DMS153 treated with DMSO at 0.1 percent for 48 hours (cell line): ENCODE data around the gene HSPA2.

ENCODE experiments used
- DNase-seq: peaks from one replicate; lab custom pipeline; 2025; ENCODE audit not compliant: unreplicated experiment; lab: John Stamatoyannopoulos, UW

Gene HSPA2

DNA sequence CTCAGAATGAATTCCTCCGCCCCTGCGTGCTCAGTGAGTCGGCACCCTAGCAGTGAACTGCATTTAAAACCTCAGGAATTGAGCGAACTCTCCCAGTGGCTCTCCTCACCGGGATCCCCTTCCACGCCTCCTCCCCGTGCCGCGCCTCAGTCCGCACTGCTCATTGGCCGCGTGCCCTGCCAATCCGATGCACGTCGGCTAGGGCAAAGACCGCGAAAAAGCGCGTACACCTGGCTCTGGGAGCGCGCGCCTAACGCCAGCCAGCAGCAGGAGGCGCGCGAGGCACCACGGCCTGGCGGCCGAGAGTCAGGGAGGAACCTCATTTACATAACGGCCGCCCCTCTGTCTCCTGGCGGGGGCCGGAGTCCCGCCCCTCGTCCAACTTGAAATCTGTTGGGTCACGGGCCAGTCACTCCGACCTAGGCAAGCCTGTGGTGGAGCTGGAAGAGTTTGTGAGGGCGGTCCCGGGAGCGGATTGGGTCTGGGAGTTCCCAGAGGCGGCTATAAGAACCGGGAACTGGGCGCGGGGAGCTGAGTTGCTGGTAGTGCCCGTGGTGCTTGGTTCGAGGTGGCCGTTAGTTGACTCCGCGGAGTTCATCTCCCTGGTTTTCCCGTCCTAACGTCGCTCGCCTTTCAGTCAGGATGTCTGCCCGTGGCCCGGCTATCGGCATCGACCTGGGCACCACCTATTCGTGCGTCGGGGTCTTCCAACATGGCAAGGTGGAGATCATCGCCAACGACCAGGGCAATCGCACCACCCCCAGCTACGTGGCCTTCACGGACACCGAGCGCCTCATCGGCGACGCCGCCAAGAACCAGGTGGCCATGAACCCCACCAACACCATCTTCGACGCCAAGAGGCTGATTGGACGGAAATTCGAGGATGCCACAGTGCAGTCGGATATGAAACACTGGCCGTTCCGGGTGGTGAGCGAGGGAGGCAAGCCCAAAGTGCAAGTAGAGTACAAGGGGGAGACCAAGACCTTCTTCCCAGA is at the start of gene HSPA2:
Gene HSPA2 (plus strand): TSS at position 534 of the 995 bp plus-strand sequence. CDS start 109 bp downstream, at position 643.
- peak; percentile 92 for DNase-seq

- no peak for DNase-seq
These were observed 48.9 kb upstream of the HSPA2 start for GRCh38 chr14:64491637-64492036.

DNA sequence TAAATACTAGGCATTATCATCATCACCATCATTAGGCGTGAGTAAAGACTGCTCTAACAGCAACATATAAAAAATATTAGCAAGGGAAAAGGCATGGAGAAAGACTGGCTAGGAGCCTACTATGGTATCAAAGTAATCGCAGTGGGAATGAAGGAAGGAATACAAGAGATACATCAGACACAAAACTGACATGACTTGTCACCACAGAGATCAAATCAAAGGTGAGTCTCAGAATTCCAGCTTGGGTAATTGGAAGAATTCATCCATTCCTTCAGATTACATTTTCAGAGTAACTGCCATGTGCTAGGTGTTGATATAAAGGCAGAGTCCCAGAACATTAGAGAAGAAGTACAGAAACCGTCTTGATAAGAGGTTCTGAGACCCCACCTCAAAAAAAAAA is 47.1 kb upstream of the HSPA2 start:
- no peak for DNase-seq

DNA sequence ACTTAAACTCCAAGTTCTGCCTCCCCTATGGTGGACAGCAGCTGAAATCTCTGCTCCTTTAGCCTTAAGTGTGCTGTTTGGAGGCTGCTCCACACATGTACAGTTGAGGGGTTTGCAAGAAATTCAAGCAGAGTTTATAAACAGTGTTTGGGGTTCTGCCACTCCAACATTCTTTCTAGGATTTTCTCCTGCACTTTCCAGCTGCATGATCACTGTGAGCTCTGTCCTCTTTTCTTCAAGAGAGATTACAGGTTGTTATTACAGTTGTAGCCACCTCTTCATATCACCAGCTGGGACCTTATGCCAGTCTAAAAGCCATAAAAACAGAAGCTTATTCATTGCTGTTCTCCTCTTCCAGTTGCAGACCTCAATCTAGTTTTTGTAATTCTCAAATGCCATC is 45.3 kb upstream of the HSPA2 start:
- no peak for DNase-seq

DNA sequence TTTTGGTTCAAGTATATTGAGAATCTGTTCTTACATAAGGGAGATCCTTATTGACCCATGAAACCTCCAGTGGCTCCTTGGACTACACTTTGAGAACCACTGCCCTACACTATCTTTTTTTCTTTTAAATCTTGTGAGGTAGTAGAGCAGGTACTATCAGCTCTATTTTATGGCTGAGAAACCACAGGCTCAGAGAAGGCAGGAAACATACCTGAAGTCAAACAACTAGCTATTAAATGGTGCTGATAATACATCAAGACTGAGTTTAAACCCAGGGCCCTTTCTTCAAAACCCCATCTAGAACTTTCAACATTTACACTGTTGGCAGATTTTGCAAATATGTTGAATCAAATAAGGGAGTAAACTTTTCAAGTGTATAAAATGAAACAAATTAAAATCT is 43.8 kb upstream of the HSPA2 start:
- no peak for DNase-seq

DNA sequence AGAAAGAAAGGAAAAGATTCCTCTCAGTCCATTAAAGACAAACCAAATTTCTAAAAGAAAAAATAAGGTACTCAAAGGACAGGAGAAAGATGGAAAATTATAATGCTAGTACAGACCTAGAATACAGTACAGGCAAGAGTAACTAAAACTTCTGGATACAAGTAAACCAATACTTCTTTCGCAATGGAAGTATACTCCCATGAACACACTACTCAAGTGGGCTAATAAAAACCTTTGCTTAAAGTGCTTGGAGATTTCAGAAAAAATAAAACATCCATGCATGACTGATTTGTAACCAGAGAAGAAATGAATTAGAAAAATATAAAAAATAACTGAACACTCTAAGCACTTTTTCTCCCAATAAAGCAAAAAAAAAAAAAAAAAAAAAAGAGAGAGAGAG is 40.5 kb upstream of the HSPA2 start:
- no peak for DNase-seq

DNA sequence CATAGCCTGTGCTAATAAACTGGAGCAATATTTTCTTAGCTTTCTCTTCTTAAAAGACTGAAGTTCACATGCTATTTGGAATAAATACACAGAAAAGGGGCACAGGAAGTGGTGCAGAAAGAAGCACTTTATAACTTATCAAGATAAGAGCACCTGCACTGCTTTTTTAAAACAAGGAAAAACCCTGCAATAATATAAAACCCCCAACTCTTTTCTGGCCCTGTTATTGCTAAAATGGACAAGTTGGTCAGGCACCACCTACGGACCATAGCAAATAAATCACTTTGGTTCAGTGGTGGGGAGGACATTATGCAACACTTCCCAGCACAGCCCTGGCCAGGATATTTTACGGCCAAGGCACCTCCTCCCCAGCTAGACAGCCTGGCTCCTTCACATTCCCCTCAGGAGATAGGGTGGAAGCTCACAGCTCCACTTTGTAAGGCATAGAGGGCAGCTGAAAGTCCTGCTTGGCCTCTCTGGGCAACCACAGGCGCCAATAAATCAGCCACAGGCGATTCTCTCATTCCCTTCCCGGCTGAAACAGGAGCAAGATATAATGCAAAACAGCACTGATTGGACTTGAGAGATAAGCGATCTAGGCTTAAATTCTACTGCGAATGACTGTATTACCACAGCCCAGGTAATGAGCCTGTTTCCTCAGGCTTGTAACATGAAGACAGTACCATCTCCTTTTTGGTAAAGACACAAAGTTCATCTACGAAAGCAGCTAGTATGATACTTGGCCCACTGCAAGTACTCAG is 39.0 kb upstream of the HSPA2 start:
- no peak for DNase-seq

DNA sequence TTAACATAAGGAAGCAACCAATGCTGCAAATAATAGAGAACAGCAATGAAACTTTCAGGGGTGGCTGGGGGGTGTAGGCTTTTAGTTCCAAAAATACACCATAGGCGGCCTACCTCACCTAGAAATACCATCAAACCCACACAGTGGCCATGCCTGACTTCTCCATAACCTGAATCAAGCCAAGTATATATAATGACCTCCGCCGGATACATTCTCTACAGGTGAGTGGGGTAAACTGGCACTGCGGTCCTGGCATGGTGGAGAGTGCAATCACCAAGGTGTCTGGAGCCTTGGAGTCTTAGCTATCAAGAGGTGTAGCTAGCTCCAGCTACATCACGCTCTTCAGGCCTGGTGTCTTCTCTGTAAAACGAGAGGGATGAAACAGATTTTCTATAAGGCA is 38.1 kb upstream of the HSPA2 start:
- no peak for DNase-seq

DNA sequence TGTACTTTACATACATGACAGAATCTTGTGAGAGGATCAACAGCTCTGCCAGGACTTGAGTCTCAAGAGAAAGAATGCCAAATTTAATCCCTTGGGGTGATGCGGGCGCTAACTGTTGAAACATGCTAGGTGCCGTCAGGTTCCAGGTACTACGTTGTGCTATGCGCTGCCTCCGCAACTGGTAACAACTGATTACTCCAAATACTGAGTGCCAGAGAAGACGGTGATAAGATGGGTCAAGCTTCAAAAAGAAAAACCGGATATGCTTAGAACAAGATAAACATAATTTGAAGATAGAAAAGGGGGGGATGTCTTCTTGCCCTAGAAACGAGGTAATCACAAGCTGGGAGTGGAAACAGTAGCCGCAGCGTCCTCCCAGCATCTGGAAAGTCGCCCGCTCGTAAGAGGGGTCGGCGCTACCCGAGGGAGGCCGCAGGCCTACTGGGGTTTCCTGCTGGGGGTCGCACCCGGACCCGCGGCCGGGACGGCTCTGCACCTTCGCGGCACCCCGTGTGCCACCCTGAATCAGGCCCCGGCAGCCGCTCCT is 37.6 kb upstream of the HSPA2 start:
- DNase-seq = peak; percentile 24

DNA sequence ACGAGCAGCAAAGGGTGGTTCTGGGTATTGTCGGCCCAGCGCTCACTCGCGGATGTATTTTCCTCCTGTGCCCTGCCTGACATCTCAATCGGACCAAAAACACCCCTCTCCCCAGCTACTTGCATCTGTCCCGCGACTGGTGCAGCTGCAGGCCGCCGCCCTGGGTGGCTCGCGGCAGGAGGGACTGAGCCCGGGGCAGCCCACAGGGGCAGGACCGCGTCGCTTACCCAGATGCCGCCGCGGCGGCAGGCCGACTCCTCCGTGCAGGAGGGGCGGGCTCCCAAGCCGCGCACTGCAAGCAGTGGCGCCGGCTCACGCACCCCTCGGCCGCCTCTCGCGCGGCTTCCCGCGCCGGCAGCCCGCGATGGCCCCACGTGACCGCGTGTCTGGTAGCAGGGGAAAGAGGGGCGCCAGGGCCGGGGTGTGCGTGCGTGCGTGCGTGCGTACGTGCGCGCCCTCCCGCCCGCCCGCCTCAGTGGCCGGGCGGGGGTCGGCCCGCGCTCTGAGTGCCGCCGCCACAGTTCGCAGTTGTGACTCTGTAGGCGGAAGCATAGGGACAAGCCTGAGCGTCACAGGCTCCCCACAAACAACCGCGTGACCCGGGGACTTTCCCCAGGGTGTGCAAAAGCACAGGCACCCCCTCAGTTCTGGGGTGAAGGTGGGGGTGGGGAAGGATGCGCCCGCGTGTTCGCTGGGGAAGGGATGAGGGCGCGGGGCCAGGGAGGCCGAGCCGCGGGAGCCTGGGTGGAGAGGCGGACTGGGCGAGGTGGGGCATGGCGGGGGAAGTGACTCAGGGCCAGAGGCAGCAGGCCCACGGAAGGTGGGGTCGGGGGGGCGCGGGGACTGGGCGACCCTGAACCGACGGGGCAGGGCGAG is 36.9 kb upstream of the HSPA2 start, which contains the start of gene ZBTB25:
Gene ZBTB25 (minus strand): TSS at position 405 of the 876 bp plus-strand sequence. CDS start 13,305 bp downstream, outside the sequence.
- peak; percentile 58 for DNase-seq

- DNase-seq = peak; percentile 70
These were observed 36.1 kb upstream of the HSPA2 start, which contains the start of gene ZBTB1 for GRCh38 chr14:64504310-64504896. ZBTB1 (plus strand) TSS chr14:64504770; CDS start chr14:64521505, 16,735 bp downstream.

DNA sequence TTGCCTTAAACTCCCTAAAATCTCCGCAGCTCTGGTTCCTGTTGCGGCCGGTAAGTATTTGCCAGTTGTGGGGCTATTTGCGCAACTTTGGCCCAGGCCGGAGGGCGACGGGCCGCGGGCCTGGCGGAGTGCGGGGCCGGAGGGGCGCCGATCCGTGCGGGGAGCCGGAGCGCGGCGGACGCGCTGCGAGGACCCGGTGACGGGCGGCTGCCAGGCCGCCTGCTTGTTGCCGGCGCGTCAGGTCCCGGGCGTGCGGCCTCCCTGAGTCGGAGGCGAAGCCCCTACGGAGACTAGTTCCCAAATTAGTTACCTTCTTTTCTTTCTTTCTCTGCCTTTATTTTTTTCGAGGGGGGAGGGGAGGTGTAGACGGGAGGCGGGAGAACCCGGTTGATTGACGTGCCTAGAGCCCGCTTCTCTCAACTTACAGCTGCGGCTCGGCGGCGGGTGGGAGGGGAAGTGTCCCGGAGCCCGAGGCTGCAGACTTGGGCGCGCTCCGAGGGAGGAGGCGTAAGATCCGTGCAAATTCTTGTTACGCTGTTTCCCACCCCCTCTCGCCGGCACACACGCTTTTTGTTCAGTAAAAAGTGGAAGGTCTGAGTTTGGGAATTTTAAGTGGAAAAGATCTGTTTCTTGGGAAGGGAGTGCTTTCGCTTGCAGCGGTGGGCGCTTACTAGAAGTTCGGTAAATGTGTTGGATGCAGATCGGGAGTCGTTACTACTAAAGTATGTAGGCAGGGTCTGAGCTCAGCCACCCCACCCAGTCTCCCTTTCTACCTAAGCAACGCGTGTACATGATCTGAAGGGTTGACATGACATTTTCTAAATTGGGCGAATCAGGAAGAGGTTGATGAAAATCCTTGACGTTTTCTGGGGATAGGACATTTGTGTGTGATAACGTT is 35.4 kb upstream of the HSPA2 start:
- peak; percentile 71 for DNase-seq

- DNase-seq = no peak
These were observed 33.8 kb upstream of the HSPA2 start for GRCh38 chr14:64506721-64507120.

- no peak for DNase-seq
These were observed 33.0 kb upstream of the HSPA2 start for GRCh38 chr14:64507376-64508156.

- no peak for DNase-seq
These were observed 32.2 kb upstream of the HSPA2 start for GRCh38 chr14:64508215-64508776.

GRCh38 chr14:64509036-64509435 is 31.5 kb upstream of the HSPA2 start:
- DNase-seq = no peak

- peak; percentile 48 for DNase-seq
These were observed 29.5 kb upstream of the HSPA2 start for GRCh38 chr14:64510825-64511671.
